ENCODE results near the gene NTNG1. TPM values are rescaled to one million over a fixed set of nuclear protein-coding genes. Genes with fewer than 3 reads are reported as not detected.

Gene NTNG1
- total RNA-seq, 1 donor from 2014 or later = 8.1 TPM

- no peaks in the 10 kb centered on the region for H3K27me3 Mint-ChIP-seq (ENCODE audit: low read depth, unreplicated experiment)
- H3K4me1 ChIP-seq (ENCODE audit: insufficient read depth, low read length) = no peaks in the 10 kb centered on the region
- DNase-seq (ENCODE audit: low read depth) = no peak
- no peak overlapping the region for H3K4me3 Mint-ChIP-seq (ENCODE audit: unreplicated experiment)
- no peaks in the 10 kb centered on the region for H3K79me2 ChIP-seq (ENCODE audit: insufficient read depth, low read length)
- TF ChIP-seq CTCF (IDR thresholded peaks at IDR 0.05; ENCODE audit: insufficient read depth, low read depth, low read length) = no peak
- no peak for TF ChIP-seq EZH2 (IDR thresholded peaks at IDR 0.05; ENCODE audit: insufficient read depth, low read length)
- FAIRE-seq = no peak
- H3K36me3 ChIP-seq (ENCODE audit: insufficient read depth, low read length) = no peaks in the 10 kb centered on the region
- no peak overlapping the region for H2AFZ ChIP-seq (ENCODE audit: low read depth, low read length)
- H3K27ac Mint-ChIP-seq (ENCODE audit: unreplicated experiment) = no peak overlapping the region
- no peak overlapping the region for H3K4me2 ChIP-seq (ENCODE audit: low read length)
- H4K20me1 ChIP-seq (ENCODE audit: insufficient read depth, low read length) = no peaks in the 10 kb centered on the region
- H3K36me3 Mint-ChIP-seq (ENCODE audit: low read depth, unreplicated experiment) = no peaks in the 10 kb centered on the region
- H3K9me3 Mint-ChIP-seq (ENCODE audit: unreplicated experiment) = no peaks in the 10 kb centered on the region
- H3K27me3 ChIP-seq (ENCODE audit: insufficient read depth, low read length) = no peaks in the 10 kb centered on the region
- no peak overlapping the region for H3K4me3 ChIP-seq (ENCODE audit: insufficient read depth, low read depth, low read length)
- no peaks in the 10 kb centered on the region for H3K4me1 Mint-ChIP-seq (ENCODE audit: low read depth, unreplicated experiment)
- no peaks in the 10 kb centered on the region for H3K9me3 ChIP-seq (ENCODE audit: insufficient read depth, low read depth, low read length)
- no peak overlapping the region for H3K27ac ChIP-seq (ENCODE audit: low read depth, low read length)
- no peak overlapping the region for H3K9ac ChIP-seq (ENCODE audit: low read length)
Observed at GRCh38 chr1:107318932-107319331, 178.1 kb downstream of the NTNG1 start.

GRCh38 chr1:107323784-107324183, 182.9 kb downstream of the NTNG1 start:
- Mint-ChIP-seq H3K27me3 (ENCODE audit: low read depth, unreplicated experiment) (no peaks in the 10 kb centered on the region), H3K27ac (ENCODE audit: unreplicated experiment) (no peak overlapping the region), H3K9me3 (ENCODE audit: unreplicated experiment) (no peaks in the 10 kb centered on the region), H3K36me3 (ENCODE audit: low read depth, unreplicated experiment) (peaks cover 2% of the 10 kb centered on the region), H3K4me1 (ENCODE audit: low read depth, unreplicated experiment) (no peaks in the 10 kb centered on the region), H3K4me3 (ENCODE audit: unreplicated experiment) (no peak overlapping the region)
- H3K9me3 ChIP-seq (ENCODE audit: insufficient read depth, low read depth, low read length) = no peaks in the 10 kb centered on the region
- H3K4me3 ChIP-seq (ENCODE audit: insufficient read depth, low read depth, low read length) = no peak overlapping the region
- H3K27ac ChIP-seq (ENCODE audit: low read depth, low read length) = no peak overlapping the region
- no peaks in the 10 kb centered on the region for H3K36me3 ChIP-seq (ENCODE audit: insufficient read depth, low read length)
- no peaks in the 10 kb centered on the region for H4K20me1 ChIP-seq (ENCODE audit: insufficient read depth, low read length)
- H3K4me2 ChIP-seq (ENCODE audit: low read length) = no peak overlapping the region
- TF ChIP-seq CTCF (IDR thresholded peaks at IDR 0.05; ENCODE audit: insufficient read depth, low read depth, low read length) (no peak), EZH2 (IDR thresholded peaks at IDR 0.05; ENCODE audit: insufficient read depth, low read length) (no peak)
- no peaks in the 10 kb centered on the region for H3K79me2 ChIP-seq (ENCODE audit: insufficient read depth, low read length)
- H3K4me1 ChIP-seq (ENCODE audit: insufficient read depth, low read length) = no peaks in the 10 kb centered on the region
- no peak overlapping the region for H3K9ac ChIP-seq (ENCODE audit: low read length)
- FAIRE-seq (no peak), DNase-seq (ENCODE audit: low read depth) (no peak)
- H2AFZ ChIP-seq (ENCODE audit: low read depth, low read length) = no peak overlapping the region
- no peaks in the 10 kb centered on the region for H3K27me3 ChIP-seq (ENCODE audit: insufficient read depth, low read length)

- no peak for FAIRE-seq
- Mint-ChIP-seq H3K27me3 (ENCODE audit: low read depth, unreplicated experiment) (no peaks in the 10 kb centered on the region), H3K36me3 (ENCODE audit: low read depth, unreplicated experiment) (peaks cover 2% of the 10 kb centered on the region), H3K4me1 (ENCODE audit: low read depth, unreplicated experiment) (no peaks in the 10 kb centered on the region), H3K4me3 (ENCODE audit: unreplicated experiment) (no peak overlapping the region), H3K27ac (ENCODE audit: unreplicated experiment) (no peak overlapping the region), H3K9me3 (ENCODE audit: unreplicated experiment) (no peaks in the 10 kb centered on the region)
- no peak overlapping the region for H3K4me3 ChIP-seq (ENCODE audit: insufficient read depth, low read depth, low read length)
- no peak overlapping the region for H3K4me2 ChIP-seq (ENCODE audit: low read length)
- no peak overlapping the region for H3K27ac ChIP-seq (ENCODE audit: low read depth, low read length)
- peak; percentile 4 for DNase-seq (ENCODE audit: low read depth)
- no peaks in the 10 kb centered on the region for H3K4me1 ChIP-seq (ENCODE audit: insufficient read depth, low read length)
- H3K36me3 ChIP-seq (ENCODE audit: insufficient read depth, low read length) = no peaks in the 10 kb centered on the region
- TF ChIP-seq CTCF (IDR thresholded peaks at IDR 0.05; ENCODE audit: insufficient read depth, low read depth, low read length) = no peak
- TF ChIP-seq EZH2 (IDR thresholded peaks at IDR 0.05; ENCODE audit: insufficient read depth, low read length) = no peak
- H3K79me2 ChIP-seq (ENCODE audit: insufficient read depth, low read length) = no peaks in the 10 kb centered on the region
- H4K20me1 ChIP-seq (ENCODE audit: insufficient read depth, low read length) = no peaks in the 10 kb centered on the region
- H2AFZ ChIP-seq (ENCODE audit: low read depth, low read length) = no peak overlapping the region
- no peaks in the 10 kb centered on the region for H3K9me3 ChIP-seq (ENCODE audit: insufficient read depth, low read depth, low read length)
- no peaks in the 10 kb centered on the region for H3K27me3 ChIP-seq (ENCODE audit: insufficient read depth, low read length)
- H3K9ac ChIP-seq (ENCODE audit: low read length) = no peak overlapping the region
Observed at GRCh38 chr1:107326824-107327445, 186.1 kb downstream of the NTNG1 start.
